Measurements from ENCODE around the gene AMD1.

DNA sequence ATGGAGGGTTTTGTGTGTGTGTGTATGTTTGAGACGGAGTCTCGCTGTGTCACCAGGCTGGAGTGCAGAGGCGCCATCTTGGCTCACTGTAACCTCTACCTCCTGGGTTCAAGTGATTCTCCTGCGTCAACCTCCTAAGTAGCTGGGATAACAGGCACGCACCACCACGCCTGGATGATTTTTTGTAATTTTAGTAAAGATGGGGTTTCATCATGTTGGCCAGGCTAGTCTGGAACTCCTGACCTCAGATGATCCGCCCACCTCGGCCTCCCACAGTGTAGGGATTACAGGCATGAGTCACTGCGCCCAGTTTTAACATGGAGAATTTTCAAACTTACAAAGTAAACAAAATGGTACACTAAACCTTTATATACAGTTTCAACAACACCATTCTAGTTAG, 22.8 kb downstream of the AMD1 start:
- no peak for TF ChIP-seq TCF12 (IDR thresholded peaks at IDR 0.05; ENCODE audit: low read depth, low read length)
- TF ChIP-seq, protein P1, sequence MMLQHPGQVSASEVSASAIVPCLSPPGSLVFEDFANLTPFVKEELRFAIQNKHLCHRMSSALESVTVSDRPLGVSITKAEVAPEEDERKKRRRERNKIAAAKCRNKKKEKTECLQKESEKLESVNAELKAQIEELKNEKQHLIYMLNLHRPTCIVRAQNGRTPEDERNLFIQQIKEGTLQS (IDR thresholded peaks at IDR 0.05; ENCODE audit: insufficient read depth, low read depth, low read length): no peak
- TF ChIP-seq EP300 (IDR thresholded peaks at IDR 0.05; ENCODE audit: borderline replicate concordance in 1 of 2, low read depth in 2 of 2, low read length in 2 of 2): no peak
- no peak for TF ChIP-seq PHF8 (conservative IDR thresholded peaks at IDR 0.05; ENCODE audit: low read depth, low read length)
- no peak for TF ChIP-seq TAF7 (optimal IDR thresholded peaks at IDR 0.05; ENCODE audit: borderline replicate concordance, low read depth, low read length)
- TF ChIP-seq, protein P2, sequence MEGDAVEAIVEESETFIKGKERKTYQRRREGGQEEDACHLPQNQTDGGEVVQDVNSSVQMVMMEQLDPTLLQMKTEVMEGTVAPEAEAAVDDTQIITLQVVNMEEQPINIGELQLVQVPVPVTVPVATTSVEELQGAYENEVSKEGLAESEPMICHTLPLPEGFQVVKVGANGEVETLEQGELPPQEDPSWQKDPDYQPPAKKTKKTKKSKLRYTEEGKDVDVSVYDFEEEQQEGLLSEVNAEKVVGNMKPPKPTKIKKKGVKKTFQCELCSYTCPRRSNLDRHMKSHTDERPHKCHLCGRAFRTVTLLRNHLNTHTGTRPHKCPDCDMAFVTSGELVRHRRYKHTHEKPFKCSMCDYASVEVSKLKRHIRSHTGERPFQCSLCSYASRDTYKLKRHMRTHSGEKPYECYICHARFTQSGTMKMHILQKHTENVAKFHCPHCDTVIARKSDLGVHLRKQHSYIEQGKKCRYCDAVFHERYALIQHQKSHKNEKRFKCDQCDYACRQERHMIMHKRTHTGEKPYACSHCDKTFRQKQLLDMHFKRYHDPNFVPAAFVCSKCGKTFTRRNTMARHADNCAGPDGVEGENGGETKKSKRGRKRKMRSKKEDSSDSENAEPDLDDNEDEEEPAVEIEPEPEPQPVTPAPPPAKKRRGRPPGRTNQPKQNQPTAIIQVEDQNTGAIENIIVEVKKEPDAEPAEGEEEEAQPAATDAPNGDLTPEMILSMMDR (IDR thresholded peaks at IDR 0.05; ENCODE audit: control extremely low read depth in 1 of 3, insufficient read depth in 1 of 3, low read depth in 1 of 3, low read length in 3 of 3): no peak
- TF ChIP-seq, protein P3, sequence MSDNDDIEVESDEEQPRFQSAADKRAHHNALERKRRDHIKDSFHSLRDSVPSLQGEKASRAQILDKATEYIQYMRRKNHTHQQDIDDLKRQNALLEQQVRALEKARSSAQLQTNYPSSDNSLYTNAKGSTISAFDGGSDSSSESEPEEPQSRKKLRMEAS (IDR thresholded peaks at IDR 0.05): no peak
- no peak; the same call in 1 of the 2 replicates for TF ChIP-seq POLR2AphosphoS5 (IDR thresholded peaks at IDR 0.05; ENCODE audit: low read depth, low read length)
- TF ChIP-seq EZH2 (IDR thresholded peaks at IDR 0.05; ENCODE audit: low read depth, low read length, severe bottlenecking): no peak
- no peak for TF ChIP-seq SIX5 (IDR thresholded peaks at IDR 0.05; ENCODE audit: low read depth, low read length)
- no peak for TF ChIP-seq NRF1 (IDR thresholded peaks at IDR 0.05; ENCODE audit: low read depth, low read length)
- no peak for TF ChIP-seq YY1 (IDR thresholded peaks at IDR 0.05; ENCODE audit: low read depth, low read length)

Measured in H1 (cell line).